OCI-LY7 (cell line): Measurements from ENCODE around the gene AFG1L.

ENCODE experiments used
- CTCF ChIP-seq: fragments of 200-600 bp; sonication (generic); conservative IDR thresholded peaks from 2 replicates; pipeline ENCODE4 v1.5.1; 2014; ENCODE audit warnings: mild to moderate bottlenecking, antibody characterized with exemption, low read length, moderate library complexity, mixed read lengths
- EZH2phosphoT487 ChIP-seq: fragments of 200-600 bp; sonication (generic); IDR thresholded peaks from 2 replicates; pipeline ENCODE4 v1.6.1; 2018; ENCODE audit warnings: low read depth, borderline replicate concordance, mild to moderate bottlenecking, mixed run types, antibody characterized with exemption, low read length, moderate library complexity, mixed read lengths

GRCh38 chr6:108336971-108337370 is 42.1 kb downstream of the AFG1L start:
- no peak for TF ChIP-seq CTCF
- no peak for TF ChIP-seq EZH2phosphoT487
